GM10266 (cell line): ENCODE measurements around the gene CEBPA.
"Not testable (repeated sequence)": the region's sequence is repeated elsewhere in the genome, so short reads cannot be mapped to it uniquely, and the experiment has no call there.

Source experiments
- DNase-seq: peaks from one replicate; pipeline ENCODE4 v3.0.0; 2012; ENCODE audit errors: extremely low spot score
- CTCF ChIP-seq: IDR thresholded peaks from 2 replicates; pipeline ENCODE4 v1.5.1; 2012; ENCODE audit warnings: mild to moderate bottlenecking, low read depth; ENCODE audit not compliant: control insufficient read depth, insufficient read depth; ENCODE audit errors: missing control alignments

Gene CEBPA

GRCh38 chr19:33324628-33325027 is 22.3 kb upstream of the CEBPA start:
- no peak for DNase-seq
- TF ChIP-seq CTCF = no peak

- TF ChIP-seq CTCF = no peak
Observed at GRCh38 chr19:33323093-33323820, 20.9 kb upstream of the CEBPA start.

GRCh38 chr19:33320636-33321035 is 18.3 kb upstream of the CEBPA start:
- no peak for TF ChIP-seq CTCF
- no peak for DNase-seq

More at GRCh38 chr19:33323093-33323820, 20.9 kb upstream of the CEBPA start:
- DNase-seq = no peak

- DNase-seq = not testable (repeated sequence)
Observed at GRCh38 chr19:33317991-33318390, 15.7 kb upstream of the CEBPA start.

- no peak for DNase-seq
- TF ChIP-seq CTCF = no peak
Observed at GRCh38 chr19:33317517-33317916, 15.2 kb upstream of the CEBPA start.

- DNase-seq = no peak
- no peak for TF ChIP-seq CTCF
Observed at GRCh38 chr19:33316541-33317264, 14.4 kb upstream of the CEBPA start.

- DNase-seq = not testable (repeated sequence)
Observed at GRCh38 chr19:33312808-33313207, 10.5 kb upstream of the CEBPA start.

GRCh38 chr19:33312065-33312464 is 9.7 kb upstream of the CEBPA start:
- no peak for TF ChIP-seq CTCF
- no peak for DNase-seq
